Ishikawa (cell line): ENCODE data around the gene WDR41.

Source experiments
- CREB1 ChIP-seq: IDR thresholded peaks from 2 replicates; pipeline ENCODE4 v1.6.1; 2012; ENCODE audit warnings: low read depth
- EP300 ChIP-seq: IDR thresholded peaks from 2 replicates; pipeline ENCODE4 v1.6.1; 2012; ENCODE audit warnings: borderline replicate concordance
- MAX ChIP-seq: IDR thresholded peaks from 2 replicates; pipeline ENCODE4 v1.6.1; 2012
- RAD21 ChIP-seq: IDR thresholded peaks from 2 replicates; pipeline ENCODE4 v1.6.1; 2012; ENCODE audit warnings: low read depth
- REST ChIP-seq: IDR thresholded peaks from 2 replicates; pipeline ENCODE4 v1.6.1; 2012; ENCODE audit warnings: low read depth, mild to moderate bottlenecking
- TAF1 ChIP-seq: IDR thresholded peaks from 2 replicates; pipeline ENCODE4 v1.6.1; 2012; ENCODE audit warnings: low read depth, mild to moderate bottlenecking
- YY1 ChIP-seq: IDR thresholded peaks from 2 replicates; pipeline ENCODE4 v1.6.1; 2012; ENCODE audit warnings: low read depth
- TF ChIP-seq, protein P1 (sequence below): IDR thresholded peaks from 2 replicates; pipeline ENCODE4 v1.6.1; 2012

- TF ChIP-seq TAF1 (no peak), CREB1 (no peak), REST (no peak), YY1 (no peak), EP300 (no peak), MAX (no peak), RAD21 (no peak)
- TF ChIP-seq, protein P1, sequence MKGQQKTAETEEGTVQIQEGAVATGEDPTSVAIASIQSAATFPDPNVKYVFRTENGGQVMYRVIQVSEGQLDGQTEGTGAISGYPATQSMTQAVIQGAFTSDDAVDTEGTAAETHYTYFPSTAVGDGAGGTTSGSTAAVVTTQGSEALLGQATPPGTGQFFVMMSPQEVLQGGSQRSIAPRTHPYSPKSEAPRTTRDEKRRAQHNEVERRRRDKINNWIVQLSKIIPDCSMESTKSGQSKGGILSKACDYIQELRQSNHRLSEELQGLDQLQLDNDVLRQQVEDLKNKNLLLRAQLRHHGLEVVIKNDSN, result no peak
Observed at GRCh38 chr5:77494935-77495334, 2.8 kb upstream of the WDR41 start.
